K562 (cell line): Measurements from ENCODE around the gene PARP4.

Experiments
- FOXA1 ChIP-seq: fragments of 450-650 bp; IDR thresholded peaks from 2 replicates; pipeline ENCODE4 v1.6.1; 2016; ENCODE audit warnings: mild to moderate bottlenecking, borderline replicate concordance
- FOXK1 ChIP-seq: sonication (generic); formaldehyde crosslinking; IDR thresholded peaks from 2 replicates; pipeline ENCODE4 v1.8.0; 2022; ENCODE audit warnings: missing genetic modification reagents, mild to moderate bottlenecking, borderline replicate concordance
- GTF2F1 ChIP-seq: IDR thresholded peaks from 2 replicates; pipeline ENCODE4 v1.6.1; 2011; ENCODE audit warnings: low read depth, low read length, improper control_type of control experiment
- MAFK ChIP-seq: IDR thresholded peaks from 2 replicates; pipeline ENCODE4 v1.6.1; 2011; ENCODE audit warnings: low read length, improper control_type of control experiment
- MEIS2 ChIP-seq: fragments of 450-650 bp; IDR thresholded peaks from 2 replicates; pipeline ENCODE4 v1.6.1; 2014; ENCODE audit warnings: mild to moderate bottlenecking; ENCODE audit not compliant: partially characterized antibody
- SMAD2 ChIP-seq: fragments of 150-350 bp; IDR thresholded peaks from 2 replicates; pipeline ENCODE4 v1.6.1; 2014; ENCODE audit warnings: low read depth, mild to moderate bottlenecking, low read length
- TCF7 ChIP-seq: sonication (generic); IDR thresholded peaks from 2 replicates; pipeline ENCODE4 v1.6.1; 2016; ENCODE audit warnings: antibody characterized with exemption, borderline replicate concordance
- ZNF318 ChIP-seq, 2 experiments: fragments of 450-650 bp; IDR thresholded peaks; 2 replicates each; pipeline ENCODE4 v1.6.1; 2016; ENCODE audit warnings: mild to moderate bottlenecking in 2 of 2, borderline replicate concordance in 1 of 2, low read depth in 1 of 2, moderate library complexity in 1 of 2
- TF ChIP-seq, protein P1 (sequence below), 3 experiments: IDR thresholded peaks in 2 of 3; conservative IDR thresholded peaks in 1 of 3; 2 replicates each; pipeline ENCODE4 v1.5.1; 2011 to 2012; ENCODE audit warnings: low read length in 3 of 3, mild to moderate bottlenecking in 3 of 3, control low read depth in 2 of 3, improper control_type of control experiment in 1 of 3, inconsistent platforms in 1 of 3, low read depth in 1 of 3, mixed read lengths in 1 of 3, moderate library complexity in 1 of 3; ENCODE audit not compliant: insufficient read depth in 2 of 3
- TF ChIP-seq, protein P2 (sequence below): sonication (generic); formaldehyde crosslinking; IDR thresholded peaks from 2 replicates; pipeline ENCODE4 v1.5.0; 2020; ENCODE audit warnings: missing genetic modification reagents

- TF ChIP-seq, protein P1, sequence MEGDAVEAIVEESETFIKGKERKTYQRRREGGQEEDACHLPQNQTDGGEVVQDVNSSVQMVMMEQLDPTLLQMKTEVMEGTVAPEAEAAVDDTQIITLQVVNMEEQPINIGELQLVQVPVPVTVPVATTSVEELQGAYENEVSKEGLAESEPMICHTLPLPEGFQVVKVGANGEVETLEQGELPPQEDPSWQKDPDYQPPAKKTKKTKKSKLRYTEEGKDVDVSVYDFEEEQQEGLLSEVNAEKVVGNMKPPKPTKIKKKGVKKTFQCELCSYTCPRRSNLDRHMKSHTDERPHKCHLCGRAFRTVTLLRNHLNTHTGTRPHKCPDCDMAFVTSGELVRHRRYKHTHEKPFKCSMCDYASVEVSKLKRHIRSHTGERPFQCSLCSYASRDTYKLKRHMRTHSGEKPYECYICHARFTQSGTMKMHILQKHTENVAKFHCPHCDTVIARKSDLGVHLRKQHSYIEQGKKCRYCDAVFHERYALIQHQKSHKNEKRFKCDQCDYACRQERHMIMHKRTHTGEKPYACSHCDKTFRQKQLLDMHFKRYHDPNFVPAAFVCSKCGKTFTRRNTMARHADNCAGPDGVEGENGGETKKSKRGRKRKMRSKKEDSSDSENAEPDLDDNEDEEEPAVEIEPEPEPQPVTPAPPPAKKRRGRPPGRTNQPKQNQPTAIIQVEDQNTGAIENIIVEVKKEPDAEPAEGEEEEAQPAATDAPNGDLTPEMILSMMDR (IDR thresholded peaks at IDR 0.05 in 2 of 3, conservative IDR thresholded peaks at IDR 0.05 in 1 of 3; ENCODE audit: insufficient read depth in 2 of 3, low read depth in 1 of 3, low read length in 3 of 3), result no peak
- no peak for TF ChIP-seq FOXK1 (CRISPR knock-in tag)
- TF ChIP-seq, protein P2, sequence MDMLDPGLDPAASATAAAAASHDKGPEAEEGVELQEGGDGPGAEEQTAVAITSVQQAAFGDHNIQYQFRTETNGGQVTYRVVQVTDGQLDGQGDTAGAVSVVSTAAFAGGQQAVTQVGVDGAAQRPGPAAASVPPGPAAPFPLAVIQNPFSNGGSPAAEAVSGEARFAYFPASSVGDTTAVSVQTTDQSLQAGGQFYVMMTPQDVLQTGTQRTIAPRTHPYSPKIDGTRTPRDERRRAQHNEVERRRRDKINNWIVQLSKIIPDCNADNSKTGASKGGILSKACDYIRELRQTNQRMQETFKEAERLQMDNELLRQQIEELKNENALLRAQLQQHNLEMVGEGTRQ (CRISPR knock-in tag), result no peak
- no peak for TF ChIP-seq ZNF318 (IDR thresholded peaks at IDR 0.05; ENCODE audit: borderline replicate concordance in 1 of 2, low read depth in 1 of 2)
- no peak for TF ChIP-seq TCF7
- TF ChIP-seq MEIS2, result no peak
- TF ChIP-seq FOXA1, result no peak
- TF ChIP-seq MAFK, result no peak
- TF ChIP-seq SMAD2, result no peak
- no peak for TF ChIP-seq GTF2F1
These were observed 16.3 kb upstream of the PARP4 start for GRCh38 chr13:24528816-24529398.
